Measurements from ENCODE around the gene ESPNL.

DNA sequence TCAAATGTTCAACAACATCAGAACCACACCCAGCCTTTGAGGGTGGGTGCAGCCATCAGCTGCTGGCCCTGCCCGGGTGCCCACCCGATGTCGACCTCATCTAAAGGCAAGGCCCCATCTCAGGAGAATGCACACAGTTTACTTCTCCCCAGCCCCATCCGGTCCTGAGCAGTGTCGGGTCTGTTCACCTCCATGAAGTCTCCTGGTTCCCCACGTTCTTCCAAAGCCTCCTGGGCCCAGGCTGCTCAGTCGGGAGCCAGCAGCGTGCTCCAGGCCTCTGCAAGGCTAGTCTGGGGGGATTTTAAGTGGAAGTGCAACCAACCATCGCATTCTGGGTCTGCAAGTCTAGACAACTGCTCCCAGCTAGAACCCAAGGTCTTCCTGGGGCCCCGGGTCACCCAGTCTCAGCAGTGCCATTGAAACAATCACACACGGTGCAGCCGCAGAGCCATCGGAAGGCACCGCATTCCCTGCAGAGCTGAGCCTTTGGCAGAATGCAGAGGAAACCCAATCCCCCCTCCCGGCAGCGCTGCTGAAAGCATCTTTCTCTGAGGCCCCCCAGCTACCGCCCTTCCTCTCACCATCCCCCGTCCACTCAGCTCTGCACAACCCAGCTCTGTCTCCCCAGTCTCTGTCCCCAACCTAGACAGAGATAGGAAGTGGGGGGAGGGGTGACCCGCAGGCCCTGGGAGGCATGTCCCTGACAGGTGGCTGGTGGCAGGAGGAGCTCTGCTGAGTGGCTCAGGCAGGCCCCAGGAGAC is 8.5 kb downstream of the ESPNL start:
- TF ChIP-seq POLR2A (IDR thresholded peaks at IDR 0.05; ENCODE audit: low read length) = no peak
- TF ChIP-seq GATA1 (IDR thresholded peaks at IDR 0.05; ENCODE audit: low read depth, low read length) = no peak
